Glomerular visceral epithelial cell (primary cell): ENCODE results near the gene ZBED4.
A peak's percentile ranks its signal among the peaks of the same experiment; 100 is the strongest.

Experiments used
- DNase-seq: peaks from one replicate; pipeline ENCODE4 v3.0.0-alpha.2; 2016; ENCODE audit errors: extremely low spot score

Gene ZBED4

DNA sequence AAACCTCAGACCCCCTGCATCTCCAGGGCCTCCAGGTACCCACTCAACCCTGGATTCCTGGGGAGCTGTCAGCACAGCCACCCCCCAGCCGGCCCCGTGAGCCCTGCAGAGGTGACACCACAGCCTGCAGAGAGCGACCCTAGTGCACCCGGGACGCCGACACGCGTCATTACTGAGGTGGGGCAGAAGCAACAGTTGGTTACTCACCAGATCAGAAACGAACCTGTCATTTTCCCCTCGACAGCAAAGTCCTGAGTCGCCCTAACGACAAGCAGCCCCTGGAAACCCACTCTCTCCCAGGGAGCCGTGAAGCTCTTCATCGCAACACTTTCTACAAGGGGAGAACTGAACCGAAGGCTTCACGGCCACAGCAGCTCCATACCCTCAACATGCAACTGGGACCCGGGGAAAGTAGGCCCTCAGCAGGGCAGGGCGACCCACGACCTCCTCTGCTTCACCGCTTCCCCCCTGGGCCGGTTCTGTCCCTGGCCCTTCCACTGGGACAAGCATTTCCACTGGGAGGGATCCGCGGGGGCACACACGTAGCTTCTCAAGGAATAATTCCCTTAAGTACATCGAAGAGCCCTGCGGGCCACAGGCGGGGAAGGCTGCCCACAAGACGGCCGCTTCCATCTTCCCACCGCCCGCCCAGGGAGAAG lies 27.6 kb upstream of the ZBED4 start:
- no peak for DNase-seq

DNA sequence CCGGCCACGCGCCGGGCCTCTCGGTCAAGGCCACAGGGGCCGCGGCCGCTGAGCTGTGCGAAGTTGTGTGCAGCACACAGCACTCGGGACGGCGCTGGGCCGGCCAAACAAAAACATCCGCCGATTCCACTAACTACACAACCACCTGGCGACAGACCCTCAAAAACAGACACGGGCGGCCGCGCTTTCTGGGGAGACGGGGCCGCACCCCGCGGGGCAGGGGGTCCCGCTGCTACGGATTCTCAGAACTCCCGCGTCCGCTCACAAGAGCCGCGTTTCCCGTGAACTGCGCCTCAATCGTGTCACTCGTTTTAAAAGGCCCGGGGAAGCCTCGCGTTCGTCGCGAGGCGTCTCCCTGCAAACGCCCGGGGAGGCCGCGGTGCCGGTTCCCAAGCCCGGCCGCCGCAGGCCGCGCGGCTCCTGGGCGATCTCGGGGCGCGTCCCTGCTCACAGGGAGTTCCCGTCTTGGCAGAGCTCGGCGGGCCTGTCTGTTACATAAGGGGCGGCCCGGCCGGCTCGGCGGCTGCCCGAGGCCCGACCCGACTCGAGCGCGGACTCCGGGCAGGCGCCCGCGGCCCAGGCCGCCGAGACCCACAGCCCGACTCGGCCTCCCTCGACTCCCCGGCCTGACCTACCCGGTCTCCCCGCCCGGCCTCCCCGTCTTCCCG lies 26.9 kb upstream of the ZBED4 start:
- no peak for DNase-seq

DNA sequence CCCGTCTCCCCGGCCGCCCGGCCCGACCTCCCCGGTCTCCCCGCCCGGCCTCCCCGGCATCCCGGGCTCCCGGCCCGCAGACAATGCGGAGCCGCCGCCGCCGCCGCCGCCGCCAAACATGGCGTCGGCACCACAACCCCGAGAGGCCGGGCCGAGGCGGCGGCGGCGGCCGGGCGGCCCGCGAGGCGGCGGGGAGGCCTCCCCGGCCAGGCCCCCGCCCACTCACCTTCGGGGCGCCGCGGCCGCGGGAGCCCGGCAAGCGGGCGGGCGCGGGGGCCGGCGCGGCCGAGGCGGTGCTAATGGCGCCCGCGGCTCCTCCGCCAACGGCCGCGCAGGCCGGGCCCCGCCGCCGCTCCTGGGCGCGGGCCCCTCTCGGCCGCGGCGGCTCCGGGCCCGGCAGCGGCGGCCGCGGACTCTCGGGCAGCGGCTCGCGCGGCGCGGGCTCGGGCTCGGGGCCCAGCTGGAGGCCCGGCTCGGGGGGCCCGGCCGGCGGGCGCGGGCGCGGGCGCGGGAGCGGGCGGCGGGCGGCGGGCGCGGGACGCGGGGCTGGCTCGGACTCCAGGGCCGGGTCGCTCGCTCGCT lies 26.3 kb upstream of the ZBED4 start:
- DNase-seq: no peak

DNA sequence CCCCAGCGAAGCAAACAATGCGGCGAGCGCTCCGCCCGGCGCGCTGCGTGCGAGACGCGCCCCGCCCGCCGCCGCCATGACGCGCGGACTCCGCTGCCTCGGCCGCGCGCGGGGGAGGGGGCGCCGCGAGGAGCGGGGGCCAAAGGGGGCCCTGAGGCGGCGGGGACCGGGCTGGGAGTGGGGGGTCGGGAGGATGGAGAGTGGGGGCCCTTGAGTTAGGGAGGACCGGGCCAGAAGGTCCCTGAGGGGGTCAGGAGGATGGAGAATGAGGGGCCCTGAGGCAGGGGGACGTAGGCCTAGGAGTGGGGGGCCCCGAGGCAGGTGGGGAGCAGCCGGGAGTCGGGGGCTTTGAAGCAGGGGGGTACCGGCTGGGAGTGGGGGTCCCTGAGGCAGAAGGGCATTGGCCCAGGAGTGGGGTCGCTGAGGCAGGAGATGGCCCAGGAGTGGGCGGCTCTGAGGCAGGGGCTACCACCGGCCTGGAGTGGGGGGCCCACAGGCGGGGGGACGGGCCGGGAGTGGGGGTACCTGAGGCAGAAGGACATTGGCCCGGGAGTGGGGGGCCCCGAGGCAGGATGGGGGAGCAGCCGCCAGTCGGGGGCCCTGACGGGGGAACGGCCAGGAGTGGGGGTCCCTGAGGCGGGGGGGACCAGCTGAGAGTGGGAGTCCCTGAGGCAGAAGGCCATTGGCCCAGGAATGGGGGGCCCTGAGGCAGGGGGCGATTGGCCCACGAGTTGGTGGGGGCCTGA lies 25.6 kb upstream of the ZBED4 start, which contains the start of gene BRD1:
Gene BRD1 (minus strand): TSS at position 21 of the 746 bp plus-strand sequence. CDS start 3,556 bp downstream, outside the sequence.
- peak; percentile 65 for DNase-seq

DNA sequence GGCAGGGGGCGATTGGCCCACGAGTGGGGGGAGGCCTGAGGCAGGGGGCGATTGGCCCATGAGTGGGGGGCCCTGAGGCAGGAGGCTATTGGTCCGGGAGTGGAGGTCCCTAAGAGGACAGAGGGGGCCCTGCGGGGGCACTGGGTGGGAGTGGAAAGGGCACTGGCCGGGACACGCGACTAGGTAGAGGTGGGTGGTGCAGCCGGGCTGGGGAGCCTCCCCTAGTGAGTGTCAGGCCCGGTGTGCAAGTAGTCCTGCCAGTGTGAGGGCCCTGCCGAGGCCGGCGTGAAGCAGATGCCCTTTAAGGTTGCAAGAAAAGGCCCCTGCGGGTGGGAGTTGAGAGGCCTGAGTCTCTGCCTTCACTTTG lies 25.1 kb upstream of the ZBED4 start:
- no peak for DNase-seq

DNA sequence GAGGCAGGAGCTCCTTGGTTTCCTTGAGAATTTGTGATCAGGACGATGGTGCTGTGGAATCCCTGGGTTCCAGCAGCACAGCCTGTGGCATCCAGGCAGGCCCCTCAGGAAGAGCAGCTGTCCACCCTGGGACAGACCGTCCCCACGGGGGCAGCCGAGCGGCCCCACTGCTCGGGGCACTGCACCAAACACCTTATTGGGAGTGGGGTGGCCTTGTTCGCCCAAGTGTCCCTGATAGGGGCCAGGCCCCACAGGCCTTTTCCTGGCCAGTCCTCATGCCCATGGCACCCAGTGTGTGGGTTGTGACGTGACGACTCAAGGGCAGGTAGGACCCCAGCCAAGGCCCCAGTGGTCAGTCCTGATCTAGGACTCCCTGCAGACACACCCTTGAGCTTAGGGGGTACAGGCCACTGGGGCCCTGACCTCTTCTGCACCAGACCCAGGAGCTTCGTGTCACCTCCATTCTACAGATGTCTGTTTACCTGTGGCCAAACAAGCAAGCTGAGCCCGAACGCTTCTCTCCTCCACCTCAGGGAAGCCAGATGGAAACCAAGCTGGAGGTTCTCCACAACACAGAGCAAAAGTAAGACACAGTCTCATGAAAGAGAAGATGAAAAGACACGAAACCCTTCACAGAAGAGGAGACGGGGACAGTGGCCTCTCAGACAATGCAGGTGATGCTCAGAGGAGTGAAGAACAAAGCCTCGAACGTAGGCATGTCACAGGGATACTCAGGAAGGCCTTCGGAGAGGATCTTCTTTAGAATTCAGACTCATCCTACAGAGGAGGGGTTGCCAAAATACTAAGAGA lies 24.4 kb upstream of the ZBED4 start:
- no peak for DNase-seq

DNA sequence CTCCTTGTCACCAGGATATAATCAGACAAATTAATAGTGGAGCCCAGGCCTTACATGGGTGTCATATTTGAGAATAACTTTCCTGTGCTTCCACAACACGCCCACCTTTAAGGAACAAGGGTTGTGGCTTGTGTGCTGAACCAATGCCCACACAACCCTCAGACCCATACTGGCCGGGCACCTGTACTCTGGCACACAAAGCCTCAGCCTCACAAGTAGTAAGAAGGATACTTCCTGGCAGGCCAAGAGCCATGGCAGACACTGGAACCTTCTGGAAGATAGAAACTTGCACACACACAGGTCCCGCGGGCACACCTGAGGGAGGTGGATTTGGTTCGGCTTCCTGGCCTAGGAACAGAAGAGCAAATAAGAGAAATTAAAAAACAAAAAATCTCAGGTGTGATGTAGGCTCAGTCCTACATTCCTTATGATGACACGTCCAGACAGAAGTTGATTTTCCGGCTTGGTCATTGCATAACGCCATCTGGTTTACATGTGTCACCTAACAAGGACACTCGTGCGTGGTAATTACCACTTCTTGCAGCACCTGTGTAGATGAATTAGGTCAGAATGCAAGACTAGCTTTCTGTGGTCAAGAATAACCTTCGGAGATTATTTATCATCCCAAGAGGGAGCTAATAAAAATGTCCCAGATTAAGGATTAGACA lies 20.2 kb upstream of the ZBED4 start:
- no peak for DNase-seq

DNA sequence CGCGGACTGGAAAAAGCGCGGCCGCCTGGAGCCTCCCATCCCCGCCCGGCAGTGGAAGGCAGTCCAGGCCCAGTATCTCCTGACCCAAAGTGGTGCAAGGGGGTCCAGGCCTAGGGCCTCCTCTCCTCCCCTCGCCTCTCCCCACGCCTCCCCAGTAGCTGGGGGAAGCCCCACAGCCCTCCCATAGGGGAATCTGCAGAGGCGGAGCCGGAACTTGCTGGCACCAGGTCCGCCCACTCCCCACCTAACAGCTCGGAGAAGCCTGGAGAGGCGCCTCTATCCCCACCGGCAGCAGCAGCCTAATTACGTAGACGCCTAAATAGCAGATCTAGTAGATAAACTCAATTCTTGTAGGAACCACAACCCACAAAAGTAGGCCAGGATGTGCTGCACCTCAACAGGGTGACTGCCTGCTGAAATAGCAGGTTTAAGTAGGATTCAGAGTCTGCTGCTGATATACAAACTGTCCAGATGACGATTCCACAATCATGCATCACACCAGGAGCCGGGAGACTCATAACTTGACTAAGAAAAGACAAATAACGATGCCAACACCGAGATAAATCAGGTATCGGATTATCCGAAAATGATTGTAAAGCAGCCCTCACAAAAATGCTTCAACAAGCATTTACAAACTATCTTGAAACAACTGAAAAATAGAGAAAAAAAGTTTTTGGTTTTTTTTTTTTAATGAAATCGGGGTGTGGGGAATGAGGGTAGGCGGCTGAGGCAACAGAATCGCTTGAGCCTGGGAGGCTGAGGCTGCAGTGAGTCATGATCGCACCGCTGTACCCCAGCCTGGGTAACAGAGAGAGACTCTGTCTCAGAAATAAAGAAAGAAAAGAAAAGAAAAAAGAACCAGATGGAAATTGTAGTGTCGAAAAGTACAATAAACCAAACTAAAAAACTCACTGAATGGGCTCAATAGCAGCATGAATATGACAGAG lies 14.6 kb upstream of the ZBED4 start:
- DNase-seq: no peak

DNA sequence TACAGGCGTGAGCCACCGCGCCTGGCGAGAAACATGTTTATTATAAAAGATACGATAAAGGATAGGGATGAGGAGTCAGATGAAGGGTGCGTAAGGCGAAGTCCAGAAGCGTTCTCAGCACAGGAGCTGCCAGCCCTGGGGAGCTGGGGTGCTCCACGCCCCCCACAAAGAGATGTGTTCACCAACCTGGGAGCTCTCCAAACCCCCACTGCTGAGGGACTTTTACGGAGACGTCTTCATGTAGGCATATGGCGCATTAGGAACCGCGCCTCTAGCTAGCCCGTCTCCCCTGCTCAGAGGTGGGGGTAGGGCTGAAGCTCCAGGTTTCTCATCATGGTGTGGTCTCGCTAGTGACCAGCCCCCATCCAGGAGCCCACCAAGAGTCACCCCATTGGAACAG lies 8.4 kb upstream of the ZBED4 start:
- DNase-seq: no peak

DNA sequence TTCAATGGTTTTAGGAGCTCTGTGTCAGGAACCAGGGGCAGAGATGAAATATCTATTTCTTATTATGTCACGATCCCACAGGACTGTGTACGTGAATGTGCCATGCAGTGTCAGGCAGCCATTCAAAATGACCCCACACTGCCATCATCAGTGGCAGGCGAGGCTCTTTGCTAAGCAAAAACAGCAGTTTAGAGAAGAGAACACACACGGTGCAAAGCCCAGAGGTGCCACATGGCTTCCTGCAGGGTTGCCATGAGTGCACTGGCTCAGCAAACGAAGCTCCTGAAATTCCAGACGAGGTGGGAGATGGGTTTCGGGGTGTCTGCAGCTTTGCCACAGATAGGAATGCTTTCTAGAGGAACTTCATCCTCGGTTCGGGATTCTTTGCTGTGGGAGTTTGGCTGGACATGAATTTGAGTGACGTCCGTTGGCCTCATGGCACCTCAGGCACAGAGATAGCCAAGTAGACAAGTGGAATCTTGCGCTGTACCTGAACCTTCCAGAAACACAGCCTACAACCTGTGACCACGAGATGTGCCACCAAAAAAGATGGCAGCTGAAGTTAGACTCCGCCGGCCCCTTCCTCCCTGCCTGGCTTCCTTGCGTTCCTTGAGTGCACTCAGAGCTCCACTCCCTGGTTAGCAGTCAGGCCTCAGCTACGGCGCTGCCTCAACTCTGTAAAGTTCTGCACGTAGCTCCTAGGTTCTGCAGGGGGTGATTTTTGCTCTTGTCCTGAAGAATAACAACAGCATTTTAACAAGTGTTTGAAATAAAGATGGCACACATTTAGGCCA lies 7.8 kb upstream of the ZBED4 start:
- DNase-seq: no peak

DNA sequence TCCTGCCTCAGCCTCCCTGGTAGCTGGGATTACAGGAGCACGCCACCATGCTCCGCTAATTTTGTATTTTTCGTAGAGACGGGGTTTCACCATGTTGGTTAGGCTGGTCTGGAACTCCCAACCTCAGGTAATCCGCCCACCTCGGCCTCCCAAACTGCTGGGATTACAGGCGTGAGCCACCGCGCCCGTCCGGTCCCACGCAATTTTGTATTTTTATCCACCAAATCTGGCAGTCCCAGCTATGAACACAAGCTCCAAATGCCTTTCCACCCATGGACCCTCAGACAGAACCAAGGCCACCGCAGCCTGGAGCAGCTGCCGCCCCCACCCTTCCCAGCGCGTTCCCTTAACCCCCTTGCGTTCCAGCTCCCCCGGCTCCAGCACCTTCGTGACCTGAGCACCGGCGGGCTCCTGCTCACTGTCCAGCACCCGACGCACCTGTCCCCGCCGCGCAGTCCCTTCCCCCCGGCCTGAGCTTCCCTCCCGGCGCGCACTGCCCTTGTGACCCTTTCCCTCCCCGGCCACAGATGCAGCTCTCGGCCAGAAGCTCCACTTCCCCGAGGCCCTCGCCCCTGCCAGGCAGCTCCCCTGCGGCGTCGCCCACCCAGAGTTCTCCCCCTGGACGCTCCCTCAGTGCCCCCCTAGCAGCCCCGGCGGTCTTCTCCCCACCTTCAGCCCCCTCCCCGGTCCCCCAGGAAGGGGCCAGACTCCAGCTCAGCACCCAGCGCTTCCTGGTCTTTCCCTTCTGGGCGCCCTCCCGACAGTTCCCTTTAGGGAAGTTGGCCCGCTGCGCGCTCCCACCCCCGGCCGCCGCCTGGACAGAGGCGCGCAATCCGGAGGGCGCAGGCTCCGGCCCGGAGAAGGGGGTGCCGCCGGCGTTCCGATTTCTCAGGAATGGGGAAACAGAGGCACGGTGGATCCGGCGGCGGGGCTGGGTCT lies 5.6 kb upstream of the ZBED4 start:
- DNase-seq: no peak

DNA sequence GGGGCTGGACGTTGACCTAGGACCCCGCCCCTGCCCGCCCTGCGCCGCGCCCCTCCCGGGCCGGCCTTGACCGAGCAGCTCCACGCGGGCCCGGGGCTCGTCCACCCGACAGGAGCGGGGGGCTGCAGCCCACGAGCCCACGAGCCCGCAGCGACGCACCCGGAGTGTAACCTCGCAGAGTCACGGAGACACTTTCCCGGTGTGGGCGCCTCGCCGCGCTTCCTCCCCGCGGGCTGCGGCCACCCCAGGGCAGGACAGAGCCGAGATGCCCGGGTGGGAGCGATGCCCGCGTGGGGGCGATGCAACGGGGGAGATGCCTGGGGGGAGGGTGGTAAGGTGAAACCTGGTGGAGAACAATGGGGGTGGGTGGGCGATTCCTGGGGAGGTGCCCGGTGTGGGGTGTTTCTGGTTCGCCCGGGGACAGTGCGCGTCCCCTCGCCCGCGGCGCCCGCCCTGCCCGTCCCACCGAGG lies 4.9 kb upstream of the ZBED4 start:
- no peak for DNase-seq

DNA sequence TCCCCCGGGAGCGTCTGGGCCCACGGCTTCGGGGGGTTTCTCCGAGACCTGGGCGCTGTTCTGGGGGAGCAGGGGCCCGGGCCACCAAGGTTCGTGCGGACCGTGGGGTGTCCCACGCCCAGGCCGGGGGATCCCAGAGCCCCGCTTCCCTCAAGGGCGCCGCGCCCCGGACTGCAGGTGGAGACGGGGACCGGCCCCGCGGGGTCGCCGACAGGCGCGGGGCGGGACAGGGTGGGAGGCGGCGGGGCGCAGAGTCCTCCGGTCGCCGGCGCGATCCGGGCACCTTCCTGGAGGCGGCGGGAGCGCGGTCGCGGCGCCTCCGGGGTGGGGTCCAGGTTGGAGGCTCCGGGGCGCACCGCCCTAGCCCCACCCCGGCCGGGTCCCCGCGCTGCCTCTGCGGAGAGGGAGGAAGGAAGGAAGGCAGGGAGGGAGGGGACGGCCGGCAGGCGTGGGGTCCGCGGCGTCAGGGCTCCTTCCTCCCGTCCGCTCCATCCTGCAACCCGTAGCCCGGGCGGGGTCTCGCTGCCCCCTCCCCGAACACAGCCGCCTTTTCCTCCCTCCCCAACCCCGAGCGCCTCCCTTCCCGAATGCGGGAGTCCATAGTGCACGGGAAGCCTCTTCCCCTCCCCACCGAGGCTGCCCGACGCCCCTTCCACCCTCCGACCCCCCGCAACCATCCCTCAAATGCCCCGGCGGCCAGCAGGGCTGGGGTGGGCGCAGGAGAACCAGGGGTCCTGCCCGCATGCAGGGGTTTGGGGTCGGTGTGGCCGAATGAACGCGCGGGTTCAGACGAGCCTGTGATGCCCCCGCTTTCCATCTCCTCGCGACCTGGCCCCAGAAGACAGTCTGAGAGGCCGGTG lies 4.3 kb upstream of the ZBED4 start:
- no peak for DNase-seq

DNA sequence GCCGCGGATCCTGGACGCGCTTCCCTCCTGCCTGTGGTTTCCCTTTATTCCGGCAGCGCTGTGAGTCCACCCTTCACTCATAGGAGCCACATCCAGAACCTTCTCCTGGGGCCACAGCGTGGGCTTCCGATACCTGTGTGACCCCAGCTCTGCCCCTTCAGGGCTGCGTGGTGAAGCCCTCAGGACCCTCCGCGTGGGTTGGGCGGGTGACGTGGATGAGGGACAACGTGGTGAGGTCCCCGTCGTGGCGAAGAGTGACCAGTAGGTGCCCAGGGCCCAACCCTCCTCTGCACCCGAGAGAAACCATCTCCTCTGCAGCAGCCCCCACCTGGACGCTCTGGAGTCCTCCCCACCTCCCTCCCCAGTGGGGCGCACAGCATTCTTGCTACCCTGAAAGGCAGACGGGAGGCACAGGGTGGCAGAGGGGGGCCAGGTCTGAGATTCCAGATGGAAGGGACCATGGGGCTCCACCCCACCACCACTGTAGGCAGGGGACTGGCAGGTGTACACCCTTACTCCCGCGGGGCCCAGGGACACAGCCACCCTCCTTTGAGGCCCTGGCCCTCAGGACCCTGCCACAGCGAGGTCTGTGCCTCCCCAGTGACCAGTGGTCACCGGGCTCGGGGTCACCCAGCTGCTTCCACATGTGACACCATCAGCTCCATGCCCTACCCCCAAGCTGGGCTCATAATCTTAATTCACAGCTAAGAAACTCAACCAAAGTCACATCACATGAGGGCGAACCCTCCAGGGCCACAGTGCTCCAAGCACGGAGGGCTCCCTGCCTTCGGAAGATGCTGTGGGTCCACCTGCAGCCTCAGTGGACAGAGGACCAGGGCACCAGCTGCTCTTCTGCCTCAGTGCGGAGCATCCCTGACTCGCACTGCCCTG lies 3.4 kb upstream of the ZBED4 start:
- no peak for DNase-seq

DNA sequence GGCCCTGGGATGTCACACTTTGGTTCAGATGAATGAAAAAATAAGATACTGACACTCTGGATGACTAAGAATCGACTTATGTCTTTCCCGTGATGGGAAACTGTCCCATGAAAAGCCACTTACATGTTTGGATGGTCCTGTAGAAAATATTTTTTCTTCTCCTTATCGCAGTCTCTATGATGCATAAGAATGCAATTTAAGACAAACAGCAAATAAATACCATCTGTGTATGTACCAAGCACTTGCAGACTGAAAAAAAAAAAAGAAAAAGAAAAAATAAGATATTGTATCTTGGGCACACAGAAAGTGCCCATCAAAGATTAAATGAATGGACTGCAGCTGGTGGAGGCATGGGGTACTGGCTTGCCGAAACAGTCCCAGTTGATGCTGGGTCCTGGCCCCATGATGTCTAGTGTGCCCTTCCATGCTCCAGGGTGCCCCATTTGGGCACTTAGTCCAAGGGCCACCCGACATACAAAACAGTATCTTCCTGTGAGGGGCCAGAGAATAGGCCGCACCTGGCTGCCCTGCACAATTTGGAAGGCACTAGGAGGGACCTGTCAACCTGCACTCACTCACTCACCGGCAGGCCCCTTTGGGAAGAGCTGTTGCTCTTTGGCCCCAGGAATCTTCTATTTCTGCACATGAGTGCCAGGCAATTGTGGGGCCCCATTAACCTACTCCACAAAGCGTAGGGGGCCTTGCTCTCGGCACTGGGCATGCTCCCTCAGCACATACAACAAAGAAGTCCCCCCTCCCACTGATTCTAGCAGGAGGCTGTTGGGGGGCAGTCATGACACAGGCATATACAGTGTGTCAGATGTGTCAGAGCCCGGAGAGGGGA lies 2.5 kb upstream of the ZBED4 start:
- DNase-seq: no peak
